Cardiac septum (tissue), 1 donor: Measurements from ENCODE around the gene R3HCC1L. TPM values are rescaled to one million over a fixed set of nuclear protein-coding genes. Genes with fewer than 3 reads are reported as not detected.
"Not testable (repeated sequence)": the region's sequence is repeated elsewhere in the genome, so short reads cannot be mapped to it uniquely, and the experiment has no call there.

Experiments used
- DNase-seq: peaks from one replicate; pipeline ENCODE4 v3.0.0-alpha.2; 2020; ENCODE audit warnings: low spot score
- intact Hi-C: fragments of 100-400 bp; cut with DNase I; formaldehyde crosslinking; loops from one replicate; pipeline ENCODE4 v1.14.0; 2022
- total RNA-seq: library from RNA; stranded (reverse); fragmentation: NEBNext Ultra II Directional; extraction: Animal tissue kit (Norgen Biotek cat#: 25700); gene quantifications from one replicate; pipeline ENCODE4 v1.2.1, GENCODE V29; 2021
- donor health status: DM: no; HTN: no; CAD: no.

Gene R3HCC1L
- total RNA-seq, 1 donor from 2014 or later: 6.8 TPM

- intact Hi-C loops: no loop called here
Observed at GRCh38 chr10:98217801-98218200, 83.3 kb downstream of the R3HCC1L start.

GRCh38 chr10:98223874-98224273, 89.4 kb downstream of the R3HCC1L start:
- no peak for DNase-seq
- intact Hi-C loops: no loop called here

More at GRCh38 chr10:98217801-98218200, 83.3 kb downstream of the R3HCC1L start:
- DNase-seq: no peak

- no peak for DNase-seq
- intact Hi-C loops: no loop called here
Observed at GRCh38 chr10:98224509-98224908, 90.1 kb downstream of the R3HCC1L start.

GRCh38 chr10:98224996-98225395, 90.5 kb downstream of the R3HCC1L start:
- intact Hi-C loops: no loop called here
- DNase-seq: no peak

- intact Hi-C loops: no loop called here
- DNase-seq: no peak
Observed at GRCh38 chr10:98226508-98227144, 92.2 kb downstream of the R3HCC1L start.

GRCh38 chr10:98227713-98228112, 93.3 kb downstream of the R3HCC1L start:
- intact Hi-C loops: not testable (repeated sequence)

GRCh38 chr10:98228266-98228665, 93.8 kb downstream of the R3HCC1L start:
- intact Hi-C loops, DNase-seq: not testable (repeated sequence)

More at GRCh38 chr10:98227713-98228112, 93.3 kb downstream of the R3HCC1L start:
- not testable (repeated sequence) for DNase-seq

- intact Hi-C loops: no loop called here
- no peak for DNase-seq
Observed at GRCh38 chr10:98231417-98231816, 97.0 kb downstream of the R3HCC1L start.

GRCh38 chr10:98235846-98236245, 101.4 kb downstream of the R3HCC1L start:
- no peak for DNase-seq
- intact Hi-C loops: no loop called here

- DNase-seq: no peak
- intact Hi-C loops: no loop called here
Observed at GRCh38 chr10:98236862-98237261, 102.4 kb downstream of the R3HCC1L start.

GRCh38 chr10:98238391-98238790, 103.9 kb downstream of the R3HCC1L start:
- intact Hi-C loops: no loop called here
- no peak for DNase-seq

GRCh38 chr10:98240524-98240923, 106.1 kb downstream of the R3HCC1L start:
- DNase-seq: no peak
- intact Hi-C loops: no loop called here

GRCh38 chr10:98242823-98243222, 108.4 kb downstream of the R3HCC1L start:
- DNase-seq: no peak
- intact Hi-C loops: no loop called here

- DNase-seq: no peak
- intact Hi-C loops: no loop called here
Observed at GRCh38 chr10:98244141-98244540, 109.7 kb downstream of the R3HCC1L start.

- intact Hi-C loops: no loop called here
Observed at GRCh38 chr10:98244586-98244985, 110.1 kb downstream of the R3HCC1L start.

GRCh38 chr10:98246911-98247805, 112.7 kb downstream of the R3HCC1L start:
- no peak for DNase-seq
- intact Hi-C loops: no loop called here

More at GRCh38 chr10:98244586-98244985, 110.1 kb downstream of the R3HCC1L start:
- no peak for DNase-seq

GRCh38 chr10:98248018-98248417, 113.6 kb downstream of the R3HCC1L start:
- no peak for DNase-seq
- intact Hi-C loops: no loop called here

GRCh38 chr10:98249134-98249533, 114.7 kb downstream of the R3HCC1L start:
- no peak for DNase-seq
- intact Hi-C loops: no loop called here

- intact Hi-C loops: no loop called here
- no peak for DNase-seq
Observed at GRCh38 chr10:98251399-98251798, 116.9 kb downstream of the R3HCC1L start.

GRCh38 chr10:98252464-98252863, 118.0 kb downstream of the R3HCC1L start:
- intact Hi-C loops: no loop called here
- DNase-seq: no peak

GRCh38 chr10:98253499-98253898, 119.0 kb downstream of the R3HCC1L start:
- DNase-seq: no peak
- intact Hi-C loops: no loop called here
